ENCODE data around the gene ITGA2B.
A peak's percentile ranks its signal among the peaks of the same experiment; 100 is the strongest.
"Not testable (repeated sequence)": the region's sequence is repeated elsewhere in the genome, so short reads cannot be mapped to it uniquely, and the experiment has no call there.

The ITGA2B gene

GRCh38 chr17:44375196-44376017 is 14.0 kb downstream of the ITGA2B start:
- peak; percentile 33 for DNase-seq (ENCODE audit: low spot score)
- TF ChIP-seq, protein P1, sequence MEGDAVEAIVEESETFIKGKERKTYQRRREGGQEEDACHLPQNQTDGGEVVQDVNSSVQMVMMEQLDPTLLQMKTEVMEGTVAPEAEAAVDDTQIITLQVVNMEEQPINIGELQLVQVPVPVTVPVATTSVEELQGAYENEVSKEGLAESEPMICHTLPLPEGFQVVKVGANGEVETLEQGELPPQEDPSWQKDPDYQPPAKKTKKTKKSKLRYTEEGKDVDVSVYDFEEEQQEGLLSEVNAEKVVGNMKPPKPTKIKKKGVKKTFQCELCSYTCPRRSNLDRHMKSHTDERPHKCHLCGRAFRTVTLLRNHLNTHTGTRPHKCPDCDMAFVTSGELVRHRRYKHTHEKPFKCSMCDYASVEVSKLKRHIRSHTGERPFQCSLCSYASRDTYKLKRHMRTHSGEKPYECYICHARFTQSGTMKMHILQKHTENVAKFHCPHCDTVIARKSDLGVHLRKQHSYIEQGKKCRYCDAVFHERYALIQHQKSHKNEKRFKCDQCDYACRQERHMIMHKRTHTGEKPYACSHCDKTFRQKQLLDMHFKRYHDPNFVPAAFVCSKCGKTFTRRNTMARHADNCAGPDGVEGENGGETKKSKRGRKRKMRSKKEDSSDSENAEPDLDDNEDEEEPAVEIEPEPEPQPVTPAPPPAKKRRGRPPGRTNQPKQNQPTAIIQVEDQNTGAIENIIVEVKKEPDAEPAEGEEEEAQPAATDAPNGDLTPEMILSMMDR (IDR thresholded peaks at IDR 0.05; ENCODE audit: extremely low read depth, missing control alignments), result no peak

- TF ChIP-seq, protein P1 (IDR thresholded peaks at IDR 0.05; ENCODE audit: extremely low read depth, missing control alignments), result no peak
- DNase-seq (ENCODE audit: low spot score), result peak; percentile 61
Observed at GRCh38 chr17:44374306-44375195, 14.9 kb downstream of the ITGA2B start.

GRCh38 chr17:44372036-44372435 is 17.4 kb downstream of the ITGA2B start:
- DNase-seq (ENCODE audit: low spot score), result no peak
- TF ChIP-seq, protein P1 (IDR thresholded peaks at IDR 0.05; ENCODE audit: extremely low read depth, missing control alignments), result no peak

DNA sequence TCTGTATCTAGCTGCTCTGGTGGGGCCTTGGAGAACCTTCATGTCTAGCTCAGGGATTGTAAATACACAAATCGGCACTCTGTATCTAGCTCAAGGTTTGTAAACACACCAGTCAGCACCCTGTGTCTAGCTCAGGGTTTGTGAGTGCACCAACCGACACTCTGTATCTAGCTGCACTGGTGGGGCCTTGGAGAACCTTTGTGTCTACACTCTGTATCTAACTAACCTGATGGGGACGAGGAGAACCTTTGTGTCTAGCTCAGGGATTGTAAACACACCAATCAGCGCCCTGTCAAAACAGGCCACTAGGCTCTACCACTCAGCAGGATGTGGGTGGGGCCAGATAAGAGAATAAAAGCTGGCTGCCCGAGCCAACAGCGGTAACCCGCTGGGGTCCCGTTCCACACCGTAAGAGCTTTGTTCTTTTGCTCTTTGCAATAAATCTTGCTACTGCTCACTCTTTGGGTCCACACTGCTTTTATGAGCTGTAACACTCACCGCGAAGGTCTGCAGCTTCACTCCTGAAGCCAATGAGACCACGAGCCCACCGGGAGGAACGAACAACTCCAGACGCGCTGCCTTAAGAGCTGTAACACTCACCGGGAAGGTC is 19.9 kb downstream of the ITGA2B start:
- not testable (repeated sequence) for DNase-seq (ENCODE audit: low spot score)

GRCh38 chr17:44368391-44369243 is 20.8 kb downstream of the ITGA2B start:
- DNase-seq (ENCODE audit: low spot score), result not testable (repeated sequence)

DNA sequence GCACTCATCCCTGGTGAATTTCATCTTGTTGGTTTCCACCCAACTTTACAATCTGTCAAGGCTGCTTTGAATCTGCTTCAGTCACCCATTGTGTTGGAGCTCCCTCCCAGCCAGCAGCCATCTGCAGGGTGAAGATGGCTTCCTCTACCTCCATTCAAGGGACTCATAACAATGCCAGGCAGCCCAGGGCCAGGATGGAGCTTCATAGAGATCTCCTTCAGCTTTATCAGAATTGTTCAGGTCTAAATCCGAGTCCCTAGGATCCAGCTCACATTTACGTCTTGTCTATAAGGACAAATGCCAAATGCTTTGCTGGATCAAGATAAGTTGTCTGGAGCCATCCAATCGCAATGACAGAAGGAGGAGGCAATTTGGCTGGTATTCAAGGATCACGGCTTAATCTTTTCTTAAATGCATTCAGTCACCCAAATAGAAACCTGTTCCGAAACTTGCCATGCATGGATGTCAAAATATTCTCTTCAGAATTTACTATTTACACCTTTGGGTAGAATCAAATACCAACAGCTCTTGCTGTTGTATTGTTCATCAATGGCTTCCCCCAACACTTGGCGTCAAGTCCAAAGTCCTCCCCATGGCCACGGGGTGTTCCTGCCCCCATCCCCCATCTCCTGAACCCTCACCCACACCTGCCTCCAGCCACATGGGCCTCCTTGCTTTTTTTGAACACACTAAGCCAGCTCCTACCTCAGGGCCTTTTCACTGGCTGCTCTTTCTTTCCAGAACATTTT is 22.0 kb downstream of the ITGA2B start:
- DNase-seq (ENCODE audit: low spot score), result no peak
- TF ChIP-seq, protein P1 (IDR thresholded peaks at IDR 0.05; ENCODE audit: extremely low read depth, missing control alignments), result no peak

DNA sequence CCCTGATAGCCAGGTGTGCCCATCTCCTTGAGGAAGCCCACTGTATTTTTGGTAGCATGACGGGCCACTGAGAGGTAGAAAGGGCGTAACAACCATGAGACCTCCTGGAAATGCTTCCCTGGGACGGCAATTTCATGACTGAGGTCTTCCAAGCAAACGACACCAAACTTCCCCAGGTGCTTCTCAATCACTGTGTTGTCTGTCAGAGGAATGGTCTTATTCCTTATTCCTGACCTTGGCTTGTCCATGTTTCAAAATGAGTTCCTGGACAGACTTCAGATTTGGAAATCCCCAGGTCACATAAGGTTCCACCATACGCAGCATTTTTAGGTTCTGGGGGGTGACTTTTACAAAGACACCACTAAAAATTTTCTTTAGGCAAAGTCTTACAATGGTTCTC is 24.4 kb downstream of the ITGA2B start:
- not testable (repeated sequence) for DNase-seq (ENCODE audit: low spot score)

GRCh38 chr17:44363613-44364159 is 25.8 kb downstream of the ITGA2B start, which contains the start of gene FAM171A2:
TSS of gene FAM171A2 (minus strand) at chr17:44363853. CDS start at chr17:44363714, 139 bp downstream.
- DNase-seq (ENCODE audit: low spot score), result peak; percentile 95
- TF ChIP-seq, protein P1 (IDR thresholded peaks at IDR 0.05; ENCODE audit: extremely low read depth, missing control alignments), result peak; percentile 74
